NCI-H2196 (cell line): ENCODE results near the gene ACTR6.
"Not testable (repeated sequence)": the region's sequence is repeated elsewhere in the genome, so short reads cannot be mapped to it uniquely, and the experiment has no call there.

ENCODE experiments used
- DNase-seq: peaks from one replicate; lab custom pipeline; 2025; ENCODE audit not compliant: unreplicated experiment; lab: John Stamatoyannopoulos, UW

ACTR6 gene

GRCh38 chr12:100184549-100185145 lies 16.0 kb upstream of the ACTR6 start:
- DNase-seq = no peak

DNA sequence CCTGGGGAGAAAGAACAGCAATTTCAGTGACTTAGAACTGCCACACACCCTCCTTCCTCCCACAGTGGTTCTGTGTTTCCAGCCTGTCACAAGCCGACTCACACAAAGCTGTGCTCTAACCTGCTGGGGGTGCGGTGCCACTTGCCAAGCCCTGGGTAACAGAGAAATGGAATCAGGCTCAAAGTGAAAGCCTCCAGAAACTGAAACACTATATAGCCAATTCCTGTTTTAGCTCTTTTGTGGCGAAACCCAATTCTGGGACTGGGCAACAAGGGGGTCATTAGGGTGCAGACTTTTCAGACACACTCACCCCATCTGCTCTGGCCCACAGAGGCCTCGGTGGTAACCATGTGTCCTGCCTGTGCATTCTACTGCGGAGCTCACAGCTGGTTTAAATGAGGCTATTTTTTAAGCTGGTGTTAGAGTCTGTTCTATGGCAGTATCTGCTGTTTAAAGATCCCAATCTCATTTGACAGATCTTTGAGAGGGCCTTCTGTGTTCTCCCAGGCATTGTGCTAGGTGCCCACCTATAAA lies 15.2 kb upstream of the ACTR6 start:
- no peak for DNase-seq

GRCh38 chr12:100186071-100186470 lies 14.5 kb upstream of the ACTR6 start:
- DNase-seq = no peak

DNA sequence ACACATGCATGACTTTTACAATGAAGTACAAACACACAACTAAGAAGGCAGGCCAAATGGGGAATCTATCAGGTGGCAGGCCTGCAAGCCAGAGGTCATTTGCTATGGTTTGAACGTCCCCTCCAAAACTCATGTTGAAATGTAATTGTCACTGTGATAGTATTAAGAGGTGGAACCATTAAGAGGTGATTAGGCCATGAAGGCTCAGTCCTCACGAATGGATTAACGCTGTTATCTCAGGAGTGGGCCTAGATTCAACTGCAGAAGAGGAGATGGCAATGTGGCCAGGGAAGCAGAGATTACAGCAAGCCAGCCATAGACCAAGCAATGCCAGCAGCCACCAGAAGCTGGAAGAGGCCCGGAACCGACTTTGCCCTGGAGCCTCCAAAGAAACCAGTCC lies 13.5 kb upstream of the ACTR6 start:
- DNase-seq = no peak

- no peak for DNase-seq
Measured at GRCh38 chr12:100187857-100188519, 12.6 kb upstream of the ACTR6 start.

DNA sequence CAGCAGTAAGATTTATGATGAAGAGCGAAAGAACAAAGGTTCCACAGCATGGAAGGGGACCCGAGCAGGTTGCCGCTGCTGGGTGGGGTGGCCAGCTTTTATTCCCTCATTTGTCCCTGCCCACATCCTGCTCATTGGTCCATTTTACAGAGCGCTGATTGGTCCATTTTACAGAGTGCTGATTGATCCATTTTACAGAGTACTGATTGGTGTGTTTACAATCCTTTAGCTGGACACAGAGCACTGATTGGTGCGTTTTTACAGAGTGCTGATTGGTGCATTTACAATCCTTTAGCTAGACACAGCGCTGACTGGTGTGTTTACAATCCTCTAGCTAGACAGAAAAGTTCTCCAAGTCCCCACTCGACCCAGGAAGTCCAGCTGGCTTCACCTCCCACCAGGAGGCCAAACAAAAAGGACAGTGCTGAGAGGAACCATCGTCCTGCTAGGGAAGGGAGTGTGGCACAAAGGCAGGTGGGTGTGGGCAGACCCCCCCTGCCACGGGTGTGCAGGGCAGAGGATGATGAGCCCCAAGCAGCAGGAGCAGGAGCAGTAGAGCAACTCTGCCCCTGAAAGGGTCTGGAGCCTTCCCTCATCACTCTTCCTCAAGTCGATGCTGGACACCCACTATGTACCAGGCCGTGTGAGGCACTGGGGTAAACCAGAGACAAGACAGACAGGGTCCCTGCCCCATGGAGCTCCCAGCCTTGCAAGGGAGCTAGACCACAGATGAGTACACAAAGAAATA lies 11.6 kb upstream of the ACTR6 start:
- not testable (repeated sequence) for DNase-seq

- no peak for DNase-seq
Measured at GRCh38 chr12:100189636-100190394, 10.8 kb upstream of the ACTR6 start.

DNA sequence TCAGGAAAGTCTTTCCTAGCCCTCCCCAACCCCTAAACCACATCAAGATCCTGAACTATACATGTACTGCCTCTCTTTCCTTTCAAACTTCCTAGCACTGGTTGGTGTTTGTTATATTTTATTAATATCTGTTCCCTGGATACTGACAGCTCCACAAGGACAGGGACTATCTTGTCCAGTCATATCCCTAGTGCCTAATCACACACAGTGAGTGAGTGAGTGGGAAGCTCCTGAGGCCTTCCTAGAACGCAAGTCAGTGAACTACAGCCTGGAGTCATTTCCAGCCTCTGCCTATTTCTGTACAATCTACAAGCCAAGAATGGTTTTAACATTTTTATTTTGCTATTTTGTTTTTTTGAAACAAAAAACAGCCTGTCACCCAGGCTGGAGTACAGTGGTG lies 7.5 kb upstream of the ACTR6 start:
- DNase-seq = no peak

GRCh38 chr12:100197486-100197885 lies 3.1 kb upstream of the ACTR6 start:
- DNase-seq = no peak

DNA sequence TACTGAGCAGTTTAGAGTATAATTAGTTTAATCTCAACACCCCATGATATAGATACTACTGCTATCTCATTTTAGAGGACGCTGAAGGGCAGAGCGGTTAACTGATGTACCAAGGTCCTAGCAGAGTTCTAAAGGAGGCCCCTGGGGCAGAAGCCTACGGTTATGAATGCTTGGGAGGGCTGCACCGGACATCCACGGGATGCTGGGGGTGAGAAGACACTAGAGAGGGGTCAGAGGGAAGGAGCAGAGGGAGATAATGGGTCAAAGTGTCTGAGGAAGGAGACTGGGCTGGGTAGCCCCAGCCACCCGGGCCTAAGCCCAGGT lies 1.6 kb upstream of the ACTR6 start:
- DNase-seq = no peak

DNA sequence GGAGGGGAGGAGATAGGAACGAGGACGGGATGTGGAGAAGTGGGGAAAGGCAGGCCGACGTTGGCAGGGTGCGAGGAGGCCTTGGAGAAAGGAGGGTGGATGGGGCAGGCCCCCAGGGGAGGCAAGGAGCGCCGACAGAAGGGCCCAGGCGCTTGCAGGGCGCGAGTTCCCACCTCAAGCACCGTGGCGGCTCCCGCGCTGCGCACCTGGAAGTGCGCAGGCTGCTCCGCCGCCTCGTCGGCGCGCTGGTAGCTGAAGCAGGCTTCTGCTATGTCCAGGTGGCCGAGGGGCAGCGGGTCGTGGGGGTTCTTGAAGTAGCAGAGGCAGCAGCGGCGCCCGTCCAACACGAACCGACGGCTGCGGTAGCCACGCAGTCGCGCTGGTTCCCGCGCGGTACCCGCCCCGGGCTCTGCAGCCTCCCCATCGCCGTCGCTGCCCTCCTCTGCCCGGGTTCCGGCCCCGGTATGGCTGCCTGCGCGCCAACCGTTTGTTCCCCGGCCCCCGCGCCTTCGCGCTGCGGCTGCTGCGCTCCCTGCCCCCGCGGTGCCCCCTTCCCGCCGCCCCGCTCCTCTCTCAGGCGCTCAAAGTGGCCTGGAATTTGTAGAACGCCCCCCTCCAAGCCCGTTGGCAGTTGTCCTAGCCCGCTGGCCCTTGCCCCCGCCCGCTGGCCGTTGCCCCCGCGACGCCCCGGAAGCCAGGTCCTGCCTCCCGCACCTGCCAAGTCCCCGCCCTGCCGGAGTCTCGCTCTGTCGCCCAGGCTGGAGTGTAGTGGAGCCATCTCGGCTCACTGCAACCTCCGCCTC lies 1.1 kb upstream of the ACTR6 start:
- peak; percentile 89 for DNase-seq

DNA sequence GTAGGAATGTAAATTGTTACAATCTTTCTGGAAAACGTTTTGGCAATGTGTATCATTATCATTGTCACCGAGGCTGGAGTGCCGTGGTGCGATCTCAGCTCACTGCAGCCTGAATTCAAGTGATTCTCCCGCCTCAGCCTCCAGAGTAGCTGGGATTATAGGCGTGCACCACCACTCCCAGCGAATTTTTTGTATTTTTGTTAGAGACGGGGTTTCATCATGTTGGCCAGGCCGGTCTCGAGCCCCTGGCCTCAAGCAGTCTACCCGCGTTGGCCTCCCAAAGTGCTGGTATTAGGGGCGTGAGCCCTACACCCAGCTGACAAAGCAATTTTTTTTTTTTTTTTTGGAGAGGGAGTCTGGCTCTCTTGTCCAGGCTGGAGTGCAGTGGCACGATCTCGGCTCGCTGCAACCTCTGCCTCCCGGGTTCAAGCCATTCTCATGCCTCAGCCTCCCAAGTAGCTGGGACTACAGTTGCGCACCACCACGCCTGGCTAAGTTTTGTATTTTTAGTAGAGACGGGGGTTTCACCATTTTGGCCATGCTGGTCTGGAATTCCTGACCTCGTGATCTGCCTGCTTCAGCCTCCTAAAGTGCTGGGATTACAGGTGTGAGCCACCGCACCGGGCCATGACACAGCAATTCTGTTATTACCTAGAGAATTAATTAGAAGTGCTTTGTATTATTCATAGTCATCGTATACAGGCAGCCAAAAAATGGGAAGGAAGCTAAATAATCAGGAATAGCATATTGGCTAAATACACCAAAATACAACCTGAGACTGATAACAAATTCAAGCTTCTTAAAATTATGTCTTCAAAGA lies 1.2 kb downstream of the ACTR6 start:
- DNase-seq = no peak

DNA sequence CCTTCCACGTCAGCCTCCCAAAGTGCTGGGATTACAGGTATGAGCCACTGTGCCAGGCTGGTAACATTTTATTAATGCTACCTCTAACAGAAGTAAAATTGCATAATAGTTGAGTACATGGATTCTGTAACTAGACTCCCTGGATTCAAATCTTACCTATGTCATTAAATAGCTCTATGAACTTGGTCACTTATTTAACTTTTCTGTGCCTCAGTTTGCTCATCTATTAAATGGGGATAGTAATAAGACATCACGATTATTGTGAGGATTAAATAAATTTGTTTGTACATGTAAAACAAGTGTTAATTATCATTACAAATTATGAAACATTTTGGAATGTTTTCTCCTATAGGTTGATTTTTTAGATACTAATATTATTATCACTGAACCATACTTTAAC lies 6.7 kb downstream of the ACTR6 start:
- no peak for DNase-seq

DNA sequence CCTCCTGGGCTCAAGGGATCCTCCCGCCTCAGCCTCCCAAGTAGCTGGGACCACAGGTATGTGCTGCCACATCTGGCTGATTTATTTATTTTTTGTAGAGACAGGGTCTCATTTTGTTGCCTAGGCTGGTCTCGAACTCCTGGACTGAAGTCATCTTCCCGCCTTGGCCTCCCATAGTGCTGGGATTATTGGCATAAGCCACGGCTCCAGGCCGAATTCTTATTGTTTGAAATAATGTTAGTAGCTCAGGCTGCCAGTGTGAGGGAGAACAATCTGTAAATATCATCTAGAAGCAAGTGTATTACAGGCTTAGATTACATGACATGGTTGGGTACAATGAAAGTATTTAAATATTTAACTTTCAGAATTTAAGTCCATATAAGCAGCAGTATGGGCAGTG lies 8.2 kb downstream of the ACTR6 start:
- no peak for DNase-seq

- DNase-seq = no peak
Measured at GRCh38 chr12:100211698-100212097, 11.1 kb downstream of the ACTR6 start.

DNA sequence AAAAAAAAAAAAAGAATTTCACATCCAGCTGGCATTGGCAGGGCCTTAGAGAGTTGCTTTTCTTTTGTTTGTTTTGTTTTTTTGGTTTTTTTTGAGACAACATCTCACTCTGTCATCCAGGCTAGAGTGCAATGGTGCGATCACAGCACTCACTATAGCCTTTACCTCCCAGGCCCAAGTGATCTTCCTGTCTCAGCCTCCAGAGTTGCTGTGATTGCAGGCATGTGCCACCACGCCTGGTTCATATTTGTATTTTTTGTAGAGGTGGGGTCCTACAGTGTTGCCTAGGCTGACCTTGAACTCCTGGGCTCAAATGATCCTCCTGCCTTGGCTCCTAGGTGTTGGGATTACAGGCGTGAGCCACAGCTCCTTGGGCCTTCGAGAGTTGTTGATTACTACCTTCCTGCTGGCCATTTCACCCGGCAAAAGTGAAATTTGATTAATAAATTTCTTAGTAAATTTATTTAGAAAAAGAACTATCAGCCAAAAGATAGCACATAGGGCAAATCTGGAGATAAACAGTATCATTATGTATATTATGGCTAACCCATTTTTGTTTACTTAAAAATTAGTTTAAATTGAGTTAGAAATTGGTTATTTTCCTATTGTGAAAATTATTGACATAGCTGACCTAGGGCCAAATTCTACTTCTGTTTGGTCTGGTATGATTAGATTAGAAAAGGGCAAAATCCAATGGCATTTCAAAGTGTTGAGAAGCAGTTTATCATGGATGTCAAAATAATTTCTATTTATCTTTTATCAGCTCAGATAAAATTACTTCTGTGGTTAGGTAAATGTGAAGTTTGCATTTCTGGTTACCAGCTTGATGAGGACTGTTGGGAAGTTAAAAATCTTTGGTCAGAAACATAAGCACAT lies 12.6 kb downstream of the ACTR6 start:
- DNase-seq = no peak

- no peak for DNase-seq
Measured at GRCh38 chr12:100214518-100214917, 13.9 kb downstream of the ACTR6 start.

- no peak for DNase-seq
Measured at GRCh38 chr12:100215209-100215608, 14.6 kb downstream of the ACTR6 start.

DNA sequence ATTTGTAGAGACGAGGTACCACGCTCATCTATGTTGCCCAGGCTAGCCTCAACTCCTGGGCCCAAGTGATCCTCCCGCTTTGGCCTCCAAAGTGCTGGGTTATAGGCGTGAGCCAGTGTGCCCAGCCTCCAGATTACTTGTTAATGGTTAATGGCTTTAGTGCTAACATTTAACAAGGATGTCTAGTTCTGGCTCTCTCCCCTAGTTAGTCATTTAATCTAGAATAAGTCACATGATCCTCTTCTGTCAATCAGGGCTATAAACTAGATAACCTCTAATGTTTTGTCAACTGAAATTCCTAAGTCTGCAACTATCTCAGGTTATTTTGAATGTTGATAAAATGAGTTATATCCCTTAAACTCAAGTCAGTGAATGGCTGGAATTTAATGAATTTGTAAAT lies 15.7 kb downstream of the ACTR6 start:
- DNase-seq = no peak
